OCI-LY1 (cell line): Measurements from ENCODE around the gene ABCC3.

ENCODE experiments used
- H2AFZ ChIP-seq: fragments of 200-600 bp; sonication (generic), shearing (Covaris generic); 2 replicates; pipeline ENCODE4 v1.6.0; 2014; ENCODE audit warnings: antibody characterized with exemption, mild to moderate bottlenecking, low read length
- H3F3A ChIP-seq: fragments of 200-600 bp; sonication (generic), shearing (Covaris generic); 2 replicates; pipeline ENCODE4 v1.6.0; 2014; ENCODE audit warnings: mild to moderate bottlenecking, antibody characterized with exemption, low read length, moderate library complexity; ENCODE audit not compliant: insufficient read depth
- H3K27ac ChIP-seq: fragments of 200-600 bp; sonication (generic); 2 replicates; pipeline ENCODE4 v1.5.1; 2014; ENCODE audit warnings: low read length, mixed run types, mild to moderate bottlenecking, low read depth; ENCODE audit not compliant: poor library complexity, severe bottlenecking
- H3K27me3 ChIP-seq: fragments of 200-600 bp; sonication (generic); 2 replicates; pipeline ENCODE4 v1.6.0; 2014; ENCODE audit warnings: antibody characterized with exemption, mild to moderate bottlenecking, low read length, moderate library complexity; ENCODE audit not compliant: insufficient read depth
- H3K36me3 ChIP-seq: fragments of 200-600 bp; sonication (generic); 2 replicates; pipeline ENCODE4 v1.6.1; 2014; ENCODE audit warnings: mild to moderate bottlenecking, antibody characterized with exemption, low read length, moderate library complexity, mixed read lengths; ENCODE audit not compliant: insufficient read depth
- H3K4me1 ChIP-seq: fragments of 200-600 bp; sonication (generic); 2 replicates; pipeline ENCODE4 v1.5.1; 2014; ENCODE audit warnings: mild to moderate bottlenecking, low read length, moderate library complexity; ENCODE audit not compliant: insufficient read depth, severe bottlenecking
- H3K4me2 ChIP-seq: fragments of 200-600 bp; sonication (generic), shearing (Covaris generic); 2 replicates; pipeline ENCODE4 v1.6.1; 2014; ENCODE audit warnings: low read length
- H3K4me3 ChIP-seq: fragments of 200-600 bp; sonication (generic); 2 replicates; pipeline ENCODE4 v1.5.1; 2014; ENCODE audit warnings: low read length, low read depth, mild to moderate bottlenecking, mixed read lengths; ENCODE audit not compliant: poor library complexity, severe bottlenecking
- H3K79me2 ChIP-seq: fragments of 200-600 bp; shearing (Covaris generic); 2 replicates; pipeline ENCODE4 v1.6.1; 2016; ENCODE audit warnings: mixed run types, low read length, mixed read lengths; ENCODE audit not compliant: insufficient read depth
- H3K9ac ChIP-seq: fragments of 200-600 bp; sonication (generic), shearing (Covaris generic); 2 replicates; pipeline ENCODE4 v1.6.1; 2014; ENCODE audit warnings: mild to moderate bottlenecking, low read length, mixed read lengths
- H3K9me2 ChIP-seq: fragments of 200-600 bp; sonication (generic), shearing (Covaris generic); 2 replicates; pipeline ENCODE4 v1.6.1; 2014; ENCODE audit warnings: low read depth, mild to moderate bottlenecking, low read length, mixed read lengths
- H3K9me3 ChIP-seq: fragments of 200-600 bp; shearing (Covaris generic); 2 replicates; pipeline ENCODE4 v1.6.1; 2014; ENCODE audit warnings: low read length, mixed read lengths
- H4K20me1 ChIP-seq: fragments of 200-600 bp; sonication (generic), shearing (Covaris generic); 2 replicates; pipeline ENCODE4 v1.6.0; 2016; ENCODE audit warnings: mild to moderate bottlenecking, low read length; ENCODE audit not compliant: insufficient read depth
- CTCF ChIP-seq: fragments of 200-600 bp; sonication (generic), shearing (Covaris generic); IDR thresholded peaks from 2 replicates; pipeline ENCODE4 v1.5.1; 2017; ENCODE audit warnings: mild to moderate bottlenecking, antibody characterized with exemption, low read length, moderate library complexity, mixed read lengths
- EZH2 ChIP-seq: fragments of 200-600 bp; sonication (generic), shearing (Covaris generic); IDR thresholded peaks from 2 replicates; pipeline ENCODE4 v1.8.0; 2017; ENCODE audit warnings: borderline replicate concordance, mixed run types, mild to moderate bottlenecking, antibody characterized with exemption, low read length, moderate library complexity, mixed read lengths

The ABCC3 gene

DNA sequence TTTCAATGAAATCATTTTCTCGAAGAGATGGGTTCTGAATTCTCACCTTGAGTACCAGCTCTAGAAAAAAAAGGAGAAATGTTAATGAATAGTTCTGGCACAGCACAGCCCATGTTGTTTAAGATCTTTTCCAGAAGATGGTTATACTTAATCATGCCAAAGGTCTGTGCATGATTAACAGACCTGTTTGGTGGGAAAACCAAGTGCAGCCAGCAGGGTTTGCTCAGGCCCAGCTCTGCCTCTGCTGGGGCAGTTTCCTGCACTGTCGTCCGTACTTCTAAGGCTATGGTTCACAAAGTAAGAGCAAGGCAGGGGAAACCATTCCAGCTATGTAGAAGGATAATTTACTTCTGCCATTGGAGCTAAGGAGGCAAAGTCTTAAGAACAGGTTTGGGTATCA is 62.4 kb downstream of the ABCC3 start:
- Histone ChIP-seq H3K36me3 (peaks cover 86% of the 10 kb centered on the region), H3K9me3 (no peaks in the 10 kb centered on the region), H4K20me1 (peaks cover 3% of the 10 kb centered on the region; the same call in 1 of the 2 replicates), H3K9ac (no peak overlapping the region), H3K4me3 (no peak overlapping the region), H3K4me1 (no peaks in the 10 kb centered on the region), H2AFZ (no peak overlapping the region), H3F3A (no peaks in the 10 kb centered on the region), H3K9me2 (no peaks in the 10 kb centered on the region), H3K27me3 (no peaks in the 10 kb centered on the region), H3K4me2 (no peak overlapping the region), H3K27ac (no peak overlapping the region), H3K79me2 (0 out of 2 replicates have a peak, but pooled peaks cover 5% of the 10 kb centered on the region)
- TF ChIP-seq EZH2, result no peak

- Histone ChIP-seq H3K9me3 (no peaks in the 10 kb centered on the region), H3K4me3 (no peak overlapping the region), H3K4me1 (no peaks in the 10 kb centered on the region), H3F3A (no peaks in the 10 kb centered on the region), H3K9ac (no peak overlapping the region), H3K27ac (no peak overlapping the region), H4K20me1 (peaks cover 3% of the 10 kb centered on the region; the same call in 1 of the 2 replicates), H3K79me2 (0 out of 2 replicates have a peak, but pooled peaks cover 5% of the 10 kb centered on the region), H2AFZ (no peak overlapping the region), H3K27me3 (no peaks in the 10 kb centered on the region), H3K9me2 (no peaks in the 10 kb centered on the region), H3K4me2 (no peak overlapping the region), H3K36me3 (peaks cover 86% of the 10 kb centered on the region)
- TF ChIP-seq CTCF (no peak), EZH2 (no peak)
Measured at GRCh38 chr17:50697663-50698272, 63.1 kb downstream of the ABCC3 start.

- H3K4me2 ChIP-seq, result no peak overlapping the region
- H3K4me1 ChIP-seq, result no peaks in the 10 kb centered on the region
Measured at GRCh38 chr17:50699410-50699809, 64.7 kb downstream of the ABCC3 start.

More at GRCh38 chr17:50699410-50699809, 64.7 kb downstream of the ABCC3 start:
- TF ChIP-seq EZH2, result no peak
- no peak for TF ChIP-seq CTCF
- H3K27ac ChIP-seq, result no peak overlapping the region
- H3K27me3 ChIP-seq, result no peaks in the 10 kb centered on the region
- H3K9me3 ChIP-seq, result no peaks in the 10 kb centered on the region
- H3K9ac ChIP-seq, result no peak overlapping the region
- H3K36me3 ChIP-seq, result peaks cover 83% of the 10 kb centered on the region
- no peaks in the 10 kb centered on the region for H3K9me2 ChIP-seq
- H4K20me1 ChIP-seq, result peaks cover 3% of the 10 kb centered on the region; the same call in 1 of the 2 replicates
- H3K4me3 ChIP-seq, result no peak overlapping the region
- 0 out of 2 replicates have a peak, but pooled peaks cover 5% of the 10 kb centered on the region for H3K79me2 ChIP-seq
- H3F3A ChIP-seq, result no peaks in the 10 kb centered on the region
- no peak overlapping the region for H2AFZ ChIP-seq
